ENCODE data around the gene SLC11A1. TPM values are rescaled to one million over a fixed set of nuclear protein-coding genes. Genes with fewer than 3 reads are reported as not detected.

Gene SLC11A1
- polyA plus RNA-seq, 1 donor (not counting 4 experiments of a cell fraction or from before 2014, with no cell fraction given): 0.46 TPM

GRCh38 chr2:218406949-218407618, 25.0 kb downstream of the SLC11A1 start:
- H3K9me3 ChIP-seq (ENCODE audit: control insufficient read depth, low read depth, low read length): no peaks in the 10 kb centered on the region
- dilution Hi-C loops (cut with MboI; ENCODE audit: extremely low pct_ligation_motif_present, low sequenced_read_pairs): no loop called here
- no peaks in the 10 kb centered on the region for H3K9me1 ChIP-seq (ENCODE audit: control insufficient read depth, extremely low read depth, insufficient read depth, low read length)
- H3K4me3 ChIP-seq (ENCODE audit: control insufficient read depth in 2 of 3, extremely low read depth in 1 of 3, insufficient read depth in 2 of 3, low read depth in 1 of 3, low read length in 3 of 3): peak overlapping the region; percentile 4 to 59 (median 18)
- H3K27me3 ChIP-seq (ENCODE audit: control insufficient read depth, extremely low read depth, insufficient read depth, low read length): no peaks in the 10 kb centered on the region
- H3K9ac ChIP-seq (ENCODE audit: control insufficient read depth, extremely low read depth, insufficient read depth, low read length): peak overlapping the region; percentile 58
- TF ChIP-seq, protein P1, sequence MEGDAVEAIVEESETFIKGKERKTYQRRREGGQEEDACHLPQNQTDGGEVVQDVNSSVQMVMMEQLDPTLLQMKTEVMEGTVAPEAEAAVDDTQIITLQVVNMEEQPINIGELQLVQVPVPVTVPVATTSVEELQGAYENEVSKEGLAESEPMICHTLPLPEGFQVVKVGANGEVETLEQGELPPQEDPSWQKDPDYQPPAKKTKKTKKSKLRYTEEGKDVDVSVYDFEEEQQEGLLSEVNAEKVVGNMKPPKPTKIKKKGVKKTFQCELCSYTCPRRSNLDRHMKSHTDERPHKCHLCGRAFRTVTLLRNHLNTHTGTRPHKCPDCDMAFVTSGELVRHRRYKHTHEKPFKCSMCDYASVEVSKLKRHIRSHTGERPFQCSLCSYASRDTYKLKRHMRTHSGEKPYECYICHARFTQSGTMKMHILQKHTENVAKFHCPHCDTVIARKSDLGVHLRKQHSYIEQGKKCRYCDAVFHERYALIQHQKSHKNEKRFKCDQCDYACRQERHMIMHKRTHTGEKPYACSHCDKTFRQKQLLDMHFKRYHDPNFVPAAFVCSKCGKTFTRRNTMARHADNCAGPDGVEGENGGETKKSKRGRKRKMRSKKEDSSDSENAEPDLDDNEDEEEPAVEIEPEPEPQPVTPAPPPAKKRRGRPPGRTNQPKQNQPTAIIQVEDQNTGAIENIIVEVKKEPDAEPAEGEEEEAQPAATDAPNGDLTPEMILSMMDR (optimal IDR thresholded peaks at IDR 0.05 in 1 of 3, IDR thresholded peaks at IDR 0.05 in 1 of 3, conservative IDR thresholded peaks at IDR 0.05 in 1 of 3; ENCODE audit: extremely low read depth in 1 of 3, insufficient read depth in 2 of 3, low read length in 3 of 3): no peak
- TF ChIP-seq EZH2 (IDR thresholded peaks at IDR 0.05; ENCODE audit: low read length): no peak
- FAIRE-seq (peak; percentile 86), DNase-seq (ENCODE audit: low read depth, low spot score) (no peak)
- peak overlapping the region; percentile 8 for H3K27ac ChIP-seq (ENCODE audit: control insufficient read depth, insufficient read depth, low read length)
- peak overlapping the region; percentile 37 for H3K4me2 ChIP-seq (ENCODE audit: control insufficient read depth, extremely low read depth, insufficient read depth, low read depth, low read length)
- peaks cover 4% of the 10 kb centered on the region for H3K79me2 ChIP-seq (ENCODE audit: control insufficient read depth, insufficient read depth, low read length)
- peaks cover 20% of the 10 kb centered on the region for H3K4me1 ChIP-seq (ENCODE audit: control insufficient read depth, extremely low read depth, insufficient read depth, low read length)
- no peaks in the 10 kb centered on the region for H4K20me1 ChIP-seq (ENCODE audit: control insufficient read depth, extremely low read depth, insufficient read depth, low read length)
- peak overlapping the region; percentile 53 for H2AFZ ChIP-seq (ENCODE audit: control insufficient read depth, low read length)
- H3K36me3 ChIP-seq (ENCODE audit: control insufficient read depth in 2 of 2, extremely low read depth in 1 of 2, insufficient read depth in 2 of 2, low read length in 2 of 2): peaks cover 12% of the 10 kb centered on the region in 2 experiments

DNA sequence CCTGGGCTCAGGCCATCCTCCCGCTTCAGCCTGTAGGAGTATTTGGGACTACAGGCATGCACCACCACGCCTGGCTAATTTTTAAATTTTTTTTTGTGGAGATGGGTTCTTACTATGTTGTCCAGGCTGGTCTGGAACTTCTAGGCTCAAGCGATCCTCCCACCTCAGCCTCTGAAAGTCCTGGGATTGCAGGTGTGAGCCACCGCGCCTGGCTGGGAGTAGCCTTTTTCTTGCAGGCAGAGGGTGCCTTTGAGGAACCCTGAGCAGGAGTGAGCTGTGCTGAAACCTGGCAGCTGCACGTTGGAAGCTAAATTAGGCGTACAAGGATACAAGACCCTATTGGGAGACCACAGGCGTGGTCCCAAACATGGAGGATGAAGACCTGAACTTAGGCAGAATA, 25.6 kb downstream of the SLC11A1 start:
- Histone ChIP-seq H4K20me1 (ENCODE audit: control insufficient read depth, extremely low read depth, insufficient read depth, low read length) (no peaks in the 10 kb centered on the region), H3K36me3 (ENCODE audit: control insufficient read depth in 2 of 2, extremely low read depth in 1 of 2, insufficient read depth in 2 of 2, low read length in 2 of 2) (peaks cover 10 to 12% of the 10 kb centered on the region in 2 experiments), H3K9me1 (ENCODE audit: control insufficient read depth, extremely low read depth, insufficient read depth, low read length) (no peaks in the 10 kb centered on the region), H3K4me3 (ENCODE audit: control insufficient read depth in 2 of 3, extremely low read depth in 1 of 3, insufficient read depth in 2 of 3, low read depth in 1 of 3, low read length in 3 of 3) (no peak overlapping the region), H3K9me3 (ENCODE audit: control insufficient read depth, low read depth, low read length) (no peaks in the 10 kb centered on the region), H3K27me3 (ENCODE audit: control insufficient read depth, extremely low read depth, insufficient read depth, low read length) (no peaks in the 10 kb centered on the region), H3K4me1 (ENCODE audit: control insufficient read depth, extremely low read depth, insufficient read depth, low read length) (peaks cover 20% of the 10 kb centered on the region), H3K9ac (ENCODE audit: control insufficient read depth, extremely low read depth, insufficient read depth, low read length) (no peak overlapping the region), H3K27ac (ENCODE audit: control insufficient read depth, insufficient read depth, low read length) (no peak overlapping the region), H2AFZ (ENCODE audit: control insufficient read depth, low read length) (no peak overlapping the region), H3K79me2 (ENCODE audit: control insufficient read depth, insufficient read depth, low read length) (peaks cover 2% of the 10 kb centered on the region), H3K4me2 (ENCODE audit: control insufficient read depth, extremely low read depth, insufficient read depth, low read depth, low read length) (no peak overlapping the region)
- dilution Hi-C loops (cut with MboI; ENCODE audit: extremely low pct_ligation_motif_present, low sequenced_read_pairs): no loop called here
- FAIRE-seq (no peak), DNase-seq (ENCODE audit: low read depth, low spot score) (no peak)
- TF ChIP-seq, protein P1 (optimal IDR thresholded peaks at IDR 0.05 in 1 of 3, IDR thresholded peaks at IDR 0.05 in 1 of 3, conservative IDR thresholded peaks at IDR 0.05 in 1 of 3; ENCODE audit: extremely low read depth in 1 of 3, insufficient read depth in 2 of 3, low read length in 3 of 3): no peak
- no peak for TF ChIP-seq EZH2 (IDR thresholded peaks at IDR 0.05; ENCODE audit: low read length)

Data from keratinocyte (primary cell).